Muscle of back (tissue), 11 donors: ENCODE data around the gene CDH5. TPM values are rescaled to one million over a fixed set of nuclear protein-coding genes. Genes with fewer than 3 reads are reported as not detected.

Source experiments
- DNase-seq, 3 donors: peaks; one replicate each; pipeline versions ENCODE4 v3.0.0 to v3.0.0-alpha.2; 2013
- polyA plus RNA-seq, 10 donors: library from polyadenylated mRNA; unstranded; fragments of 120-200 nt; gene quantifications; one replicate each; pipeline ENCODE4 v1.2.1, GENCODE V29; 2013; ENCODE audit not compliant: insufficient read length in 10 of 10

Gene CDH5
- polyA plus RNA-seq, 10 donors = 69.5 to 111 (median 85.2) TPM

GRCh38 chr16:66344533-66345145 lies 21.9 kb upstream of the CDH5 start:
- DNase-seq = peak in 1 of 3 donors; percentile 61

- DNase-seq = no peak
These were observed 20.3 kb upstream of the CDH5 start for GRCh38 chr16:66346221-66346620.

GRCh38 chr16:66352304-66352703 lies 14.2 kb upstream of the CDH5 start:
- no peak for DNase-seq

GRCh38 chr16:66353055-66353454 lies 13.4 kb upstream of the CDH5 start:
- DNase-seq = no peak

GRCh38 chr16:66354034-66354909 lies 12.2 kb upstream of the CDH5 start:
- peak in 1 of 3 donors; percentile 56 for DNase-seq

- DNase-seq = no peak
These were observed 11.0 kb upstream of the CDH5 start for GRCh38 chr16:66355526-66355925.

- DNase-seq = peak; percentile 80 to 94 (median 87)
These were observed 9.0 kb upstream of the CDH5 start for GRCh38 chr16:66357523-66357928.

GRCh38 chr16:66358231-66358630 lies 8.3 kb upstream of the CDH5 start:
- no peak for DNase-seq

- no peak for DNase-seq
These were observed 7.5 kb upstream of the CDH5 start for GRCh38 chr16:66359012-66359411.

GRCh38 chr16:66359811-66360608 lies 6.5 kb upstream of the CDH5 start:
- DNase-seq = no peak

- peak in 1 of 3 donors; percentile 61 for DNase-seq
These were observed 5.7 kb upstream of the CDH5 start for GRCh38 chr16:66360624-66361324.

- DNase-seq = no peak
These were observed 4.8 kb upstream of the CDH5 start for GRCh38 chr16:66361604-66362135.

- no peak for DNase-seq
These were observed 3.2 kb upstream of the CDH5 start for GRCh38 chr16:66363211-66363777.

- DNase-seq = peak; percentile 67 to 89 (median 73)
These were observed 2.2 kb upstream of the CDH5 start for GRCh38 chr16:66364117-66364958.

- DNase-seq = no peak
These were observed 1.6 kb upstream of the CDH5 start for GRCh38 chr16:66364959-66365306.

GRCh38 chr16:66365651-66366050 lies 840 bp upstream of the CDH5 start:
- peak in 2 of 3 donors; percentile 59 to 78 for DNase-seq

- DNase-seq = no peak
These were observed 1.7 kb downstream of the CDH5 start for GRCh38 chr16:66367968-66368891.

GRCh38 chr16:66369055-66369592 lies 2.6 kb downstream of the CDH5 start:
- DNase-seq = no peak
